NCI-H1694 (cell line): ENCODE data around the gene AP4S1.

Source experiments
- DNase-seq: peaks from one replicate; lab custom pipeline; 2025; lab: John Stamatoyannopoulos, UW

The AP4S1 gene

GRCh38 chr14:31137214-31137889, 111.9 kb downstream of the AP4S1 start:
- no peak for DNase-seq

GRCh38 chr14:31138301-31138700, 112.9 kb downstream of the AP4S1 start:
- no peak for DNase-seq

- no peak for DNase-seq
Measured at GRCh38 chr14:31139301-31139847, 113.9 kb downstream of the AP4S1 start.

GRCh38 chr14:31142455-31143087, 117.1 kb downstream of the AP4S1 start:
- no peak for DNase-seq
